HFFc6 (cell line): Measurements from ENCODE around the gene ATP8B1. TPM values are rescaled to one million over a fixed set of nuclear protein-coding genes. Genes with fewer than 3 reads are reported as not detected.

Experiments used
- DNase-seq: peaks from one replicate; pipeline ENCODE4 v3.0.0-alpha.2; 2018
- H3K27ac Mint-ChIP-seq: 2 replicates; pipeline ENCODE4 v1.8.0; 2020; ENCODE audit warnings: mild to moderate bottlenecking, mixed read lengths
- H3K27me3 Mint-ChIP-seq: 2 replicates; pipeline ENCODE4 v1.8.0; 2021; ENCODE audit warnings: mild to moderate bottlenecking, moderate library complexity, mixed read lengths; ENCODE audit not compliant: insufficient read depth
- H3K36me3 Mint-ChIP-seq: 2 replicates; pipeline ENCODE4 v1.8.0; 2021; ENCODE audit warnings: low read depth, mixed read lengths
- H3K4me1 Mint-ChIP-seq: 2 replicates; pipeline ENCODE4 v1.8.0; 2020; ENCODE audit warnings: low read depth, mixed read lengths
- H3K4me3 Mint-ChIP-seq: 2 replicates; pipeline ENCODE4 v1.8.0; 2020; ENCODE audit warnings: mild to moderate bottlenecking, moderate library complexity, mixed read lengths
- H3K9me3 Mint-ChIP-seq: 2 replicates; pipeline ENCODE4 v1.8.0; 2020; ENCODE audit warnings: mild to moderate bottlenecking, mixed read lengths
- CTCF ChIP-seq: fragments of 200-600 bp; sonication (generic); IDR thresholded peaks from 2 replicates; pipeline ENCODE4 v1.5.0; 2021; ENCODE audit warnings: antibody characterized with exemption, mild to moderate bottlenecking
- total RNA-seq, 6 experiments: library from RNA; stranded (reverse); fragmentation: NEBNext Ultra II Directional; extraction: Animal tissue kit (Norgen Biotek cat#: 25700); gene quantifications; 2 replicates in 1 of 6; 3 replicates in 5 of 6; pipeline ENCODE4 v1.2.3, GENCODE V29; 2021

Gene ATP8B1
- total RNA-seq, 6 experiments from 2014 or later: 78.8 to 115 (median 94.6) TPM

DNA sequence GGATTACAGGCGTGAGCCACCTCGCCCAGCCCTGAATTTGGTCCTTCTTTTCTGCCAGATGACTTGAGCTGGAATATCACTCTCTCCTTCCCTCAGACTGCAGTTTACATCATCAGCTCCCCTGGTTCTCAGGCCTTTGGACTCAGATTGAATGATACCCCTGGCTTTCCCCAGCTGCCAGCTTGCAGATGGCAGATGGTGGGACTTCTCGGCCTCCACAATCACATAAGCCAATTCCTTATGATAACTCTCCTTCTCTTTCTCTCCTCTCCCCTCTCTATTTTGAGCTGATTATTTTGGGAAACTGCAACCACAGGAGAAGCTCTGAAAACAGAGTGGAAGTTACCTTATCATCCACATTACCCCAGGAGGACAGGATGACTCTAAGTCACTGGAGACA is 33.4 kb upstream of the ATP8B1 start:
- Mint-ChIP-seq H3K4me1 (peaks cover 70% of the 10 kb centered on the region), H3K27me3 (no peaks in the 10 kb centered on the region)

DNA sequence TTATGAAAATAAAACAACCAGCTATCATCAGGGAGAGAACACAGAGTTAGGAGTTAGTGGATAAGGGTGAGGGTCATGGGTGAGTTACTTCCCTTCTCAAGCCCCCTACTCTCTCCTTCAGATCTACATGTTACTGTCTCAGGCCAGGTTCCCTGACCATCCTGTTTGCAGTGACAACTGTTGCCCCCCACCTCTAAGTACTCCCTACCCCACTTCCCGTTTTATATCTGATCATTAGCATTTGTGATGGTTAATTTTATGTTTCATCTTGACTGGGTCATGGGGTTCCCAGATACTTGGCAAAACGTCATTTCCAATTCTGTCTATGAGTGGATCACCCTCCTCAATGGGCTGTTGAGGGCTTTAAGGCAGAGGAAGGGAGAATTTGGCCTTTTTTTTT is 32.8 kb upstream of the ATP8B1 start:
- peaks cover 15% of the 10 kb centered on the region for H3K9me3 Mint-ChIP-seq
- H3K27ac Mint-ChIP-seq: no peak overlapping the region
- no peak for DNase-seq
- H3K4me1 Mint-ChIP-seq: peaks cover 63% of the 10 kb centered on the region
- no peak overlapping the region for H3K4me3 Mint-ChIP-seq
- H3K27me3 Mint-ChIP-seq: no peaks in the 10 kb centered on the region
- no peak for TF ChIP-seq CTCF
- H3K36me3 Mint-ChIP-seq: peaks cover 19% of the 10 kb centered on the region

More for the DNA sequence above, 33.4 kb upstream of the ATP8B1 start:
- peaks cover 15% of the 10 kb centered on the region for H3K36me3 Mint-ChIP-seq
- H3K4me3 Mint-ChIP-seq: no peak overlapping the region
- no peak for TF ChIP-seq CTCF
- no peak for DNase-seq
- H3K27ac Mint-ChIP-seq: no peak overlapping the region
- H3K9me3 Mint-ChIP-seq: peaks cover 12% of the 10 kb centered on the region

GRCh38 chr18:57834616-57835015 is 31.5 kb upstream of the ATP8B1 start:
- H3K4me1 Mint-ChIP-seq: peaks cover 52% of the 10 kb centered on the region
- no peak for DNase-seq
- H3K4me3 Mint-ChIP-seq: no peak overlapping the region
- H3K36me3 Mint-ChIP-seq: peaks cover 19% of the 10 kb centered on the region
- no peak overlapping the region for H3K27ac Mint-ChIP-seq
- H3K9me3 Mint-ChIP-seq: peaks cover 15% of the 10 kb centered on the region
- TF ChIP-seq CTCF: no peak
- no peaks in the 10 kb centered on the region for H3K27me3 Mint-ChIP-seq

GRCh38 chr18:57833441-57834101 is 30.5 kb upstream of the ATP8B1 start:
- TF ChIP-seq CTCF: no peak
- Mint-ChIP-seq H3K4me1 (peaks cover 42% of the 10 kb centered on the region), H3K27ac (peak overlapping the region; percentile 48), H3K4me3 (peak overlapping the region; percentile 49), H3K9me3 (peaks cover 15% of the 10 kb centered on the region), H3K36me3 (peaks cover 19% of the 10 kb centered on the region), H3K27me3 (no peaks in the 10 kb centered on the region)
- no peak for DNase-seq

GRCh38 chr18:57832730-57833129 is 29.6 kb upstream of the ATP8B1 start:
- Mint-ChIP-seq H3K4me1 (peaks cover 33% of the 10 kb centered on the region), H3K36me3 (peaks cover 19% of the 10 kb centered on the region), H3K4me3 (no peak overlapping the region)

More at GRCh38 chr18:57832730-57833129, 29.6 kb upstream of the ATP8B1 start:
- Mint-ChIP-seq H3K9me3 (peaks cover 15% of the 10 kb centered on the region), H3K27me3 (no peaks in the 10 kb centered on the region), H3K27ac (peak overlapping the region; percentile 48; the same call in 1 of the 2 replicates)
- DNase-seq: no peak
- no peak for TF ChIP-seq CTCF
